ENCODE data around the gene RLBP1. TPM values are rescaled to one million over a fixed set of nuclear protein-coding genes. Genes with fewer than 3 reads are reported as not detected.
"Not testable (repeated sequence)": the region's sequence is repeated elsewhere in the genome, so short reads cannot be mapped to it uniquely, and the experiment has no call there.

Gene RLBP1
- total RNA-seq, 4 donors from 2014 or later = not detected

GRCh38 chr15:89243691-89244573 is 22.6 kb upstream of the RLBP1 start, which contains the start of gene FANCI:
Gene FANCI (plus strand): TSS chr15:89243979. CDS start chr15:89247648, 3,669 bp downstream.
- H3K27me3 ChIP-seq = no peaks in the 10 kb centered on the region
- H3K4me1 ChIP-seq = peaks cover 8 to 16% (median 11%) of the 10 kb centered on the region in 4 donors
- intact Hi-C loops (cut with DNase I; ENCODE audit: low total_unique reads) (no loop called here), in situ Hi-C loops (cut with MboI; ENCODE audit: low pct_ligation_motif_present in 1 of 4, low pct_unique_long_range_greater_than_20kb in 1 of 4, low sequenced_read_pairs in 3 of 4) (no loop called here)
- peak; percentile 98 for DNase-seq
- H3K9me3 ChIP-seq = no peaks in the 10 kb centered on the region
- TF ChIP-seq EP300 (IDR thresholded peaks at IDR 0.05; ENCODE audit: low read depth) (no peak), POLR2A (IDR thresholded peaks at IDR 0.05) (peak; percentile 23), POLR2AphosphoS5 (IDR thresholded peaks at IDR 0.05) (peak; percentile 33 to 63 (median 58)), CTCF (IDR thresholded peaks at IDR 0.05) (peak; percentile 24 to 54 (median 45))
- no peaks in the 10 kb centered on the region for H3K36me3 ChIP-seq
- H3K27ac ChIP-seq = peak within 1 kb of the TSS; percentile 50 to 64 (median 64)
- 0% methylated on average over 43 of the region's 69 CpGs; no CpG with 5 or more reads in 1 of the 2 donors for WGBS, 2 donors (ENCODE audit: low coverage in 1 of 2)
- H3K4me3 ChIP-seq = peak within 1 kb of the TSS; percentile 38 to 86 (median 72)

- H3K4me1 ChIP-seq = peaks cover 8 to 16% (median 11%) of the 10 kb centered on the region in 4 donors
- peak overlapping the region; percentile 38 to 86 (median 72) for H3K4me3 ChIP-seq
- H3K36me3 ChIP-seq = no peaks in the 10 kb centered on the region
- in situ Hi-C loops (cut with MboI; ENCODE audit: low pct_ligation_motif_present in 1 of 4, low pct_unique_long_range_greater_than_20kb in 1 of 4, low sequenced_read_pairs in 3 of 4) (no loop called here), intact Hi-C loops (cut with DNase I; ENCODE audit: low total_unique reads) (no loop called here)
- DNase-seq = peak; percentile 19
- WGBS, 2 donors (ENCODE audit: low coverage in 1 of 2) = 47 to 53% methylated on average over 7 to 20 of the region's 20 CpGs
- no peaks in the 10 kb centered on the region for H3K27me3 ChIP-seq
- no peaks in the 10 kb centered on the region for H3K9me3 ChIP-seq
- peak overlapping the region; percentile 50 to 64 (median 64) for H3K27ac ChIP-seq
- TF ChIP-seq POLR2A (IDR thresholded peaks at IDR 0.05) (no peak), EP300 (IDR thresholded peaks at IDR 0.05; ENCODE audit: low read depth) (no peak), CTCF (IDR thresholded peaks at IDR 0.05) (no peak), POLR2AphosphoS5 (IDR thresholded peaks at IDR 0.05) (no peak)
These were observed 21.8 kb upstream of the RLBP1 start for GRCh38 chr15:89243046-89243690.

- H3K9me3 ChIP-seq; DNase-seq; in situ Hi-C loops (cut with MboI; ENCODE audit: low pct_ligation_motif_present in 1 of 4, low pct_unique_long_range_greater_than_20kb in 1 of 4, low sequenced_read_pairs in 3 of 4); intact Hi-C loops (cut with DNase I; ENCODE audit: low total_unique reads); H3K4me3 ChIP-seq; H3K27ac ChIP-seq; H3K36me3 ChIP-seq; H3K27me3 ChIP-seq: not testable (repeated sequence)
- peaks cover 8 to 16% (median 11%) of the 10 kb centered on the region in 4 donors for H3K4me1 ChIP-seq
- WGBS, 2 donors (ENCODE audit: low coverage in 1 of 2) = 79 to 92% methylated on average over 4 to 12 of the region's 12 CpGs
These were observed 18.8 kb upstream of the RLBP1 start for GRCh38 chr15:89239883-89240810.

- intact Hi-C loops (cut with DNase I; ENCODE audit: low total_unique reads) (no loop called here), in situ Hi-C loops (cut with MboI; ENCODE audit: low pct_ligation_motif_present in 1 of 4, low pct_unique_long_range_greater_than_20kb in 1 of 4, low sequenced_read_pairs in 3 of 4) (no loop called here)
- no peak for DNase-seq
- Histone ChIP-seq H3K27ac (no peak overlapping the region), H3K36me3 (no peaks in the 10 kb centered on the region), H3K4me1 (no peaks in the 10 kb centered on the region), H3K27me3 (no peaks in the 10 kb centered on the region), H3K4me3 (no peak overlapping the region), H3K9me3 (no peaks in the 10 kb centered on the region)
- TF ChIP-seq POLR2A (IDR thresholded peaks at IDR 0.05) (no peak), POLR2AphosphoS5 (IDR thresholded peaks at IDR 0.05) (no peak), CTCF (IDR thresholded peaks at IDR 0.05) (no peak), EP300 (IDR thresholded peaks at IDR 0.05; ENCODE audit: low read depth) (no peak)
These were observed 10.5 kb upstream of the RLBP1 start for GRCh38 chr15:89231832-89232231.

Measured in transverse colon (tissue), 4 donors.